Common myeloid progenitor, CD34-positive (primary cell): ENCODE results near the gene BICD1.
"Not testable (repeated sequence)": the region's sequence is repeated elsewhere in the genome, so short reads cannot be mapped to it uniquely, and the experiment has no call there.

Experiments
- CTCF ChIA-PET: fragments of 350-600 bp; sonication (Branson Sonifier 250); formaldehyde crosslinking; loops from one replicate; lab custom pipeline; 2021; ENCODE audit warnings: antibody characterized with exemption; lab: Charles Lee
- POLR2A ChIA-PET: fragments of 350-600 bp; sonication (Branson Sonifier 250); formaldehyde crosslinking; loops from one replicate; lab custom pipeline; 2021; ENCODE audit warnings: antibody characterized with exemption; lab: Charles Lee
- DNase-seq, 3 donors: peaks; one replicate each; pipeline versions ENCODE4 v3.0.0 to v3.0.0-alpha.2; 2013
- H3K27ac ChIP-seq, 2 experiments: 1 replicate in 1 of 2; 2 replicates in 1 of 2; pipeline ENCODE4 v1.7.0; 2013; ENCODE audit warnings: inconsistent platforms in 2 of 2, low read length in 2 of 2, mild to moderate bottlenecking in 2 of 2, low read depth in 1 of 2, moderate library complexity in 1 of 2; ENCODE audit not compliant: severe bottlenecking in 2 of 2, insufficient read depth in 1 of 2, poor library complexity in 1 of 2
- H3K27me3 ChIP-seq, 5 experiments: replicated peaks in 2 of 5; 1 replicate in 3 of 5; 2 replicates in 2 of 5; pipeline versions ENCODE4 v1.6.1 to v1.7.0; 2013; ENCODE audit warnings: low read length in 4 of 5, mild to moderate bottlenecking in 2 of 5, moderate library complexity in 2 of 5, inconsistent platforms in 1 of 5; ENCODE audit not compliant: insufficient read depth in 5 of 5, control insufficient read depth in 4 of 5
- H3K36me3 ChIP-seq, 4 experiments: 1 replicate in 2 of 4; 2 replicates in 2 of 4; pipeline versions ENCODE4 v1.6.1 to v1.7.0; 2013; ENCODE audit warnings: low read length in 3 of 4, control low read depth in 1 of 4, mild to moderate bottlenecking in 1 of 4; ENCODE audit not compliant: control insufficient read depth in 4 of 4, insufficient read depth in 4 of 4
- H3K4me1 ChIP-seq, 4 experiments: 1 replicate in 3 of 4; 2 replicates in 1 of 4; pipeline versions ENCODE4 v1.6.1 to v1.7.1; 2013; ENCODE audit warnings: low read length in 3 of 4, mild to moderate bottlenecking in 3 of 4, control low read depth in 1 of 4, inconsistent platforms in 1 of 4, moderate library complexity in 1 of 4; ENCODE audit not compliant: control insufficient read depth in 4 of 4, insufficient read depth in 4 of 4; ENCODE audit errors: control extremely low read depth in 1 of 4
- H3K4me3 ChIP-seq, 7 experiments: 1 replicate in 4 of 7; 2 replicates in 3 of 7; pipeline versions ENCODE4 v1.5.1 to v1.7.0; 2013; ENCODE audit warnings: mild to moderate bottlenecking in 7 of 7, low read length in 6 of 7, moderate library complexity in 6 of 7, inconsistent platforms in 2 of 7, low read depth in 2 of 7, control low read depth in 1 of 7; ENCODE audit not compliant: insufficient read depth in 4 of 7, control insufficient read depth in 1 of 7; ENCODE audit errors: extremely low read depth in 1 of 7
- H3K9me3 ChIP-seq, 5 experiments: 1 replicate in 4 of 5; 2 replicates in 1 of 5; pipeline versions ENCODE4 v1.6.1 to v1.7.1; 2013; ENCODE audit warnings: low read length in 4 of 5, mild to moderate bottlenecking in 2 of 5, inconsistent platforms in 1 of 5, low read depth in 1 of 5, moderate library complexity in 1 of 5; ENCODE audit not compliant: control insufficient read depth in 4 of 5, insufficient read depth in 2 of 5; ENCODE audit errors: control extremely low read depth in 1 of 5
- WGBS: methylation state at CpG from one replicate; pipeline ENCODE4 v1.1.5; 2013; ENCODE audit not compliant: insufficient coverage; 5-methylcytosine and 5-hydroxymethylcytosine counted together

BICD1 gene

DNA sequence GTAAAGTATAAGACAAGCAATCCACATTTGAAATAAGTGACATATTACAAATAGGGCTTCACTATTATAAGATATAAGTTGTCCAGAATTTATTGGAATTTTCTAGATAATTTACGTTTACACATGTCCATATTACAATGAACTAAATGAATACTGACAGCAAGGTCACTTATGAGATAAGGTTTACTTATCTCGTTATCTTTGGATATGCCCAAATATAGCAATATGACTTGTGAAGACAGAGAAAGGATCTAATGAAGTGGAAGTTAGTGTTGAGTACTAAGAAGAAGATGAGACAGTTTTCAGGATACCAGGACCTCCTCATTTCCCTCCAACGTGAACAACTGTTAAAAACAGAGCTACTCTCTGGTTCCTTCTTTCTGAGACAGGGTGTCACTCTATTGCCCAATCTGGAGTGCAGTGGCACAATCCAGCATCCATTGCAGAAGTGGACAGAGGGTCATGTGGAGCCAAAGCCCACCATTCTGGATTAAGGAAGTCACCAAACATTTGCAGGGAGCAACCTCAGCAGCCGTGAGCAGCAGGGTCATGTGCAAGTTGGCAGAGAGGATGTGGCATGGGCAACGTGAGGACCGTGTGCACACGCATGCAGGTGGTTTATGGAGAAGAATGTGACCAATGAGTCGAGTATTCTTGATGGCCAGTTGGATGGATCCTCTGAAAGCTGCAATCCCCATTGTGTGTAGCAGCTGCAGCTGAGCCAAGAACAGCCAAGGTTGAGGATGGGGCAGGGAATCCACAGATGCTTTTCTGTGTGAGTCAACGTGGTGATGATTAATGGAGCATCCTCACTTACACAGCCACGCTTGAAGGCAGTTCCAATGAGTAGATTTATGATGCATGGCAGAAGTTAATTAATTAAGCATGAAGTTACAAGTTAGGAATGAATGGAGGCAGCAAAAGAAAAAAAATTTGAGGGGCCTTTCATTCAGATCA lies 111.0 kb downstream of the BICD1 start:
- peaks cover 12 to 22% (median 16%) of the 10 kb centered on the region in 4 experiments for H3K36me3 ChIP-seq
- no peak overlapping the region for H3K27ac ChIP-seq
- DNase-seq, result peak in 1 of 3 donors; percentile 4
- WGBS, result 94% methylated on average over 9 of the region's 10 CpGs
- H3K9me3 ChIP-seq, result peaks cover 0 to 2% (median 0%) of the 10 kb centered on the region in 5 experiments
- ChIA-PET CTCF (interaction anchor here (1.0 to 1.4 kb wide), 2 partner anchors 12 to 83 kb away, joined by 3 read pairs; no protein-coding TSS in a partner anchor), POLR2A (no interaction called here)
- H3K4me3 ChIP-seq, result no peak overlapping the region
- H3K27me3 ChIP-seq, result no peaks in the 10 kb centered on the region
- no peaks in the 10 kb centered on the region for H3K4me1 ChIP-seq

GRCh38 chr12:32223941-32224340 lies 117.3 kb downstream of the BICD1 start:
- no peak overlapping the region for H3K27ac ChIP-seq
- no peak overlapping the region for H3K4me3 ChIP-seq
- WGBS, result no CpG with 5 or more reads among the region's 1 CpG
- no peaks in the 10 kb centered on the region for H3K27me3 ChIP-seq
- peaks cover 0 to 2% (median 0%) of the 10 kb centered on the region in 5 experiments for H3K9me3 ChIP-seq
- H3K36me3 ChIP-seq, result peaks cover 5 to 9% (median 7%) of the 10 kb centered on the region in 4 experiments
- ChIA-PET POLR2A (no interaction called here), CTCF (interaction anchor here (0.9 kb wide), 1 partner anchor 67 kb away, joined by 3 read pairs; no protein-coding TSS in a partner anchor)
- no peak for DNase-seq
- H3K4me1 ChIP-seq, result no peaks in the 10 kb centered on the region

GRCh38 chr12:32226768-32227167 lies 120.1 kb downstream of the BICD1 start:
- POLR2A ChIA-PET, result no interaction called here

DNA sequence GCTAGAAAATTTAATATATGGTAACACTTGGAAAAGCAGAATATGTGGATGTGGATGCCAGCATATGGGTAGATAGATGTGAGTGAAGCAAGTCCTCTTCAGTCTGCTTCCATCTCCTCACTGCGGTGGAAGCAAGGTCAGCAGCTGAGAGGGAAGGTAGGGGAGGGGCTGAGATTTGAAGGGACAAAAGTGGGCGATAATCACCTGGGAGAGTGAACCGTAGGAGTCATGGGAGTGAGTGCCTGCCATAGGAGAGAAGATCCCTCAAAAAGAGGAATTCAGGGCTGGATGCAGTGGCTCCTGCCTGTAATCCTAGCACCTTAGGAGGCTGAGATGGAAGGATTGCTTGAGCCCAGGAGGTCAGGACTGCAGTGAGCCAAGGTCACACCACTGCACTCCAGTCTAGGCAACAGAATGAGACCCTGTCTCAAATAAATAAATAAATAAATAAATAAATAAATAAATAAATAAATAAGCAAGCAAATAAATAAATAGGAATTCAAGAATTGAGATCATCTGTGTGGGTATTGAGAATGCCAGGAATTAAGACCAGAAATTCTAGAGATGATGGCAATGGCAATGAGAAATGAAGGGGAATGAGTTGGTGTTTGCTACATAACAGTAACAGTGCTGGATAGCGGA lies 123.4 kb downstream of the BICD1 start:
- no peak for DNase-seq
- H3K27me3 ChIP-seq, result no peaks in the 10 kb centered on the region
- H3K36me3 ChIP-seq, result peaks cover 0 to 9% (median 6%) of the 10 kb centered on the region in 4 experiments
- POLR2A ChIA-PET, result no interaction called here
- no peak overlapping the region for H3K4me3 ChIP-seq
- H3K9me3 ChIP-seq, result no peaks in the 10 kb centered on the region
- H3K4me1 ChIP-seq, result no peaks in the 10 kb centered on the region
- no peak overlapping the region for H3K27ac ChIP-seq
- CTCF ChIA-PET, result interaction anchor here (1.2 kb wide), 1 partner anchor 13 kb away, joined by 3 read pairs; no protein-coding TSS in a partner anchor
- WGBS, result 100% methylated on average over 2 of the region's 4 CpGs

More at GRCh38 chr12:32226768-32227167, 120.1 kb downstream of the BICD1 start:
- no peak overlapping the region for H3K27ac ChIP-seq
- 96% methylated on average over 4 of the region's 5 CpGs for WGBS
- no peak overlapping the region for H3K4me3 ChIP-seq
- H3K27me3 ChIP-seq, result no peaks in the 10 kb centered on the region
- DNase-seq, result no peak
- CTCF ChIA-PET, result no interaction called here
- H3K4me1 ChIP-seq, result no peaks in the 10 kb centered on the region
- no peaks in the 10 kb centered on the region for H3K9me3 ChIP-seq
- H3K36me3 ChIP-seq, result peaks cover 5 to 9% (median 7%) of the 10 kb centered on the region in 4 experiments

DNA sequence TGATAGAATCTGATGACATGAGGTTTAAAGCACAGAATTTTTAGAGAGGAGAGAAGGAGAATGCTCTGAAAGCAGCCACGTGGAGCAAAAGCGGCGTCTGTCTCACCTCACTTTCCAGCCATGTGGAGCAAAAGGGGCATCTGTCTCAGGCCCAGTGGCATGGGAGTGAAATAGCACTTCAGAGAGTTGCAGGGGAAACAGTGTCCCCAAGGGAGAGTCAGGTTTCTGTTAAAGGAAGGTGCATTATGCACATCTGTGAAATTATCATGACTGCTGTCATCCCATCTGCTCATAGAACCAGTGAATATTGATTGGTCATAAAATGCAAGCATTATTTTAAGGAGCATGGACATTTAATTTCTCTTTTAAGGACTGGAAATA lies 124.0 kb downstream of the BICD1 start:
- no peak overlapping the region for H3K4me3 ChIP-seq
- WGBS, result 93% methylated on average over 3 of the region's 3 CpGs
- ChIA-PET POLR2A (no interaction called here), CTCF (no interaction called here)
- DNase-seq, result no peak
- peaks cover 0 to 9% (median 6%) of the 10 kb centered on the region in 4 experiments for H3K36me3 ChIP-seq
- no peaks in the 10 kb centered on the region for H3K27me3 ChIP-seq
- H3K27ac ChIP-seq, result no peak overlapping the region
- no peaks in the 10 kb centered on the region for H3K4me1 ChIP-seq
- no peaks in the 10 kb centered on the region for H3K9me3 ChIP-seq

DNA sequence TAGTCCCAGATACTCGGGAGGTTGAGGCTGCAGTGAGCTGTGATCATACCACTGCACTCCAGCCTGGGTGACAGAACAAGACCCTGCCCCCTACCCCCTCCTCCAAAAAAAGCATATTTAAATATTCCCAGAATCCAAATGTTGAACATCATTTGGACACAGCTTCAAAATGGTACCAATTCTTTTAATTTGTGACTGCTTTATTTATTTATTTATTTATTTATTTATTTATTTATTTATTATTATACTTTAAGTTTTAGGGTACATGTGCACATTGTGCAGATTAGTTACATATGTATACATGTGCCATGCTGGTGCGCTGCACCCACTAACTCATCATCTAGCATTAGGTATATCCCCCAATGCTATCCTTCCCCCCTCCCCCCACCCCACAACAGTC lies 124.7 kb downstream of the BICD1 start:
- POLR2A ChIA-PET, H3K4me3 ChIP-seq, CTCF ChIA-PET, DNase-seq, H3K27me3 ChIP-seq, H3K4me1 ChIP-seq, H3K9me3 ChIP-seq, H3K27ac ChIP-seq, H3K36me3 ChIP-seq: not testable (repeated sequence)
- 91% methylated on average over 1 of the region's 2 CpGs for WGBS
